ENCODE results near the gene DNAAF5. TPM values are rescaled to one million over a fixed set of nuclear protein-coding genes. Genes with fewer than 3 reads are reported as not detected.

DNAAF5 gene
- total RNA-seq, 2 experiments from 2014 or later, result 31.5 to 37.2 TPM

GRCh38 chr7:828793-829561 lies 102.5 kb downstream of the DNAAF5 start:
- ChIA-PET POLR2A (interaction anchor here (1.1 kb wide), 1 partner anchor 12 kb away, joined by 3 read pairs; no protein-coding TSS in a partner anchor), CTCF (interaction anchor here (0.6 to 1.6 kb wide), 2 partner anchors 10 to 338 kb away, joined by 3 to 8 read pairs; no protein-coding TSS in a partner anchor)
- ATAC-seq, result no peak
- Mint-ChIP-seq H3K4me1 (peaks cover 60% of the 10 kb centered on the region), H3K9me3 (ENCODE audit: low read depth) (no peaks in the 10 kb centered on the region), H3K36me3 (ENCODE audit: low read depth) (peaks cover 14% of the 10 kb centered on the region), H3K4me3 (no peak overlapping the region), H3K27me3 (no peaks in the 10 kb centered on the region), H3K27ac (no peak overlapping the region)
- intact Hi-C loops (cut with DNase I, micrococcal nuclease), result no loop called here
- DNase-seq, result no peak

- Mint-ChIP-seq H3K27ac (peak overlapping the region; percentile 98), H3K4me3 (no peak overlapping the region)
Observed at GRCh38 chr7:830069-830468, 103.6 kb downstream of the DNAAF5 start.

GRCh38 chr7:831596-832166 lies 105.2 kb downstream of the DNAAF5 start:
- no peaks in the 10 kb centered on the region for H3K27me3 Mint-ChIP-seq
- H3K9me3 Mint-ChIP-seq (ENCODE audit: low read depth), result no peaks in the 10 kb centered on the region
- peaks cover 64% of the 10 kb centered on the region for H3K4me1 Mint-ChIP-seq
- intact Hi-C loops (cut with DNase I, micrococcal nuclease), result loop anchor here (1.0 to 5.0 kb wide), 10 partner anchors 11 to 469 kb away; partner anchors contain the start of genes GET4 (in 2 of the 2) and COX19 (in 1 of the 2)
- no peak for DNase-seq
- POLR2A ChIA-PET, result interaction anchor here (0.7 to 1.5 kb wide), 5 partner anchors 10 to 44 kb away, joined by 3 to 12 read pairs (median 3); no protein-coding TSS in a partner anchor
- peak overlapping the region; percentile 63 for H3K4me3 Mint-ChIP-seq
- peak overlapping the region; percentile 98 for H3K27ac Mint-ChIP-seq
- peaks cover 10% of the 10 kb centered on the region for H3K36me3 Mint-ChIP-seq (ENCODE audit: low read depth)
- ATAC-seq, result peak; percentile 69
- CTCF ChIA-PET, result interaction anchor here (0.6 to 3.0 kb wide), 8 partner anchors 12 to 77 kb away, joined by 3 to 15 read pairs (median 4); no protein-coding TSS in a partner anchor

More at GRCh38 chr7:830069-830468, 103.6 kb downstream of the DNAAF5 start:
- ATAC-seq (no peak), DNase-seq (no peak)
- intact Hi-C loops (cut with DNase I, micrococcal nuclease), result loop anchor here in 1 of 2 experiments (2.0 to 5.0 kb wide), 2 partner anchors 145 to 468 kb away; partner anchors contain the start of gene COX19
- Mint-ChIP-seq H3K36me3 (ENCODE audit: low read depth) (peaks cover 15% of the 10 kb centered on the region), H3K4me1 (peaks cover 56% of the 10 kb centered on the region), H3K9me3 (ENCODE audit: low read depth) (no peaks in the 10 kb centered on the region), H3K27me3 (no peaks in the 10 kb centered on the region)
- ChIA-PET POLR2A (interaction anchor here (1.1 kb wide), 1 partner anchor 13 kb away, joined by 3 read pairs; no protein-coding TSS in a partner anchor), CTCF (interaction anchor here (2.6 kb wide), 1 partner anchor 17 kb away, joined by 6 read pairs; no protein-coding TSS in a partner anchor)

- no peaks in the 10 kb centered on the region for H3K27me3 Mint-ChIP-seq
- ATAC-seq, result peak; percentile 72
- peak within 1 kb of the TSS; percentile 63 for H3K4me3 Mint-ChIP-seq
- peaks cover 10% of the 10 kb centered on the region for H3K36me3 Mint-ChIP-seq (ENCODE audit: low read depth)
- H3K9me3 Mint-ChIP-seq (ENCODE audit: low read depth), result no peaks in the 10 kb centered on the region
- intact Hi-C loops (cut with DNase I, micrococcal nuclease), result loop anchor here (1.0 to 5.0 kb wide), 7 partner anchors 12 to 470 kb away; partner anchors contain the start of gene GET4 (in 1 of the 2)
- ChIA-PET CTCF (interaction anchor here (0.6 to 3.0 kb wide), 8 partner anchors 13 to 78 kb away, joined by 3 to 15 read pairs (median 4); no protein-coding TSS in a partner anchor), POLR2A (interaction anchor here (0.8 to 1.5 kb wide), 4 partner anchors 11 to 43 kb away, joined by 3 to 12 read pairs (median 3); no protein-coding TSS in a partner anchor)
- peak within 1 kb of the TSS; percentile 98 for H3K27ac Mint-ChIP-seq
- peak; percentile 84 for DNase-seq
- H3K4me1 Mint-ChIP-seq, result peaks cover 61% of the 10 kb centered on the region
Observed at GRCh38 chr7:832167-832967, 105.9 kb downstream of the DNAAF5 start, which contains the start of gene SUN1. TSS of gene SUN1 (plus strand) at chr7:832476. CDS start at chr7:832525, 49 bp downstream.

GRCh38 chr7:832968-833424 lies 106.5 kb downstream of the DNAAF5 start:
- ChIA-PET CTCF (interaction anchor here (0.7 to 3.0 kb wide), 4 partner anchors 15 to 211 kb away, joined by 3 to 15 read pairs (median 8); partner anchors contain the start of gene GPR146), POLR2A (no interaction called here)
- peak overlapping the region; percentile 63 for H3K4me3 Mint-ChIP-seq
- peaks cover 13% of the 10 kb centered on the region for H3K36me3 Mint-ChIP-seq (ENCODE audit: low read depth)
- H3K27ac Mint-ChIP-seq, result peak overlapping the region; percentile 98
- intact Hi-C loops (cut with DNase I, micrococcal nuclease), result loop anchor here (1.0 to 5.0 kb wide), 7 partner anchors 13 to 471 kb away; partner anchors contain the start of gene GET4 (in 1 of the 2)
- no peaks in the 10 kb centered on the region for H3K9me3 Mint-ChIP-seq (ENCODE audit: low read depth)
- H3K4me1 Mint-ChIP-seq, result peaks cover 61% of the 10 kb centered on the region
- no peak for ATAC-seq
- no peaks in the 10 kb centered on the region for H3K27me3 Mint-ChIP-seq
- DNase-seq, result no peak

GRCh38 chr7:833601-834258 lies 107.2 kb downstream of the DNAAF5 start:
- Mint-ChIP-seq H3K27ac (no peak overlapping the region), H3K4me1 (peaks cover 59% of the 10 kb centered on the region)
- DNase-seq, result no peak

DNA sequence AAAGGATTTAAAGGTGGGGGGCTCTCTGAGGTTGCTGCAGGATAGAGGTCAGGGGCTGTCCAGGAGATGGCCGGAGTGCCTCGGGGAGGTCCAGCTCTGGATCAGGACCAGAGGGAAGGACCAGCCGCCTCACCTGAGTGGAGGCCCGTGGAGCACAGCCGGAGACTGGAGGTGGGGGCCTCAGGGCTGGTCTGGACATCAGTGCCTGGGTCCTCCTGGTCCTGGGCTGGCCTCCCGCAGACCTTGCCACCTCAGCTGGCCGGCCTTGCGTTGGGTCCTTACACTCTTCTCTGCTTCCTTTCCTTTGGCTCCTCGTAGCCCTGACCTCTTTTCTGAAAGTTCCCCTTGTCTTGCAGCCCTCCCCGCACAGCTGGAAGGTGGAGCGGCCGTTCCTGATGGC lies 107.8 kb downstream of the DNAAF5 start:
- DNase-seq (no peak), ATAC-seq (no peak)
- H3K4me3 Mint-ChIP-seq, result no peak overlapping the region
- no peak overlapping the region for H3K27ac Mint-ChIP-seq
- intact Hi-C loops (cut with DNase I, micrococcal nuclease), result loop anchor here in 1 of 2 experiments (5.0 kb wide), 1 partner anchor 472 kb away; no protein-coding TSS in a partner anchor
- H3K36me3 Mint-ChIP-seq (ENCODE audit: low read depth), result peaks cover 20% of the 10 kb centered on the region
- H3K4me1 Mint-ChIP-seq, result peaks cover 54% of the 10 kb centered on the region
- ChIA-PET CTCF (interaction anchor here (3.0 kb wide), 1 partner anchor 39 kb away, joined by 15 read pairs; no protein-coding TSS in a partner anchor), POLR2A (no interaction called here)
- H3K9me3 Mint-ChIP-seq (ENCODE audit: low read depth), result no peaks in the 10 kb centered on the region
- no peaks in the 10 kb centered on the region for H3K27me3 Mint-ChIP-seq

More at GRCh38 chr7:833601-834258, 107.2 kb downstream of the DNAAF5 start:
- Mint-ChIP-seq H3K4me3 (no peak overlapping the region), H3K27me3 (no peaks in the 10 kb centered on the region), H3K36me3 (ENCODE audit: low read depth) (peaks cover 16% of the 10 kb centered on the region), H3K9me3 (ENCODE audit: low read depth) (no peaks in the 10 kb centered on the region)
- ChIA-PET POLR2A (no interaction called here), CTCF (interaction anchor here (0.7 to 3.0 kb wide), 4 partner anchors 16 to 211 kb away, joined by 3 to 15 read pairs (median 8); partner anchors contain the start of gene GPR146)
- intact Hi-C loops (cut with DNase I, micrococcal nuclease), result loop anchor here (2.0 to 5.0 kb wide), 2 partner anchors 39 to 471 kb away; no protein-coding TSS in a partner anchor
- ATAC-seq, result no peak

GRCh38 chr7:835021-835420 lies 108.5 kb downstream of the DNAAF5 start:
- Mint-ChIP-seq H3K36me3 (ENCODE audit: low read depth) (peaks cover 25% of the 10 kb centered on the region), H3K27me3 (no peaks in the 10 kb centered on the region), H3K4me3 (no peak overlapping the region), H3K27ac (no peak overlapping the region), H3K9me3 (ENCODE audit: low read depth) (no peaks in the 10 kb centered on the region), H3K4me1 (peaks cover 48% of the 10 kb centered on the region)
- intact Hi-C loops (cut with DNase I, micrococcal nuclease), result no loop called here
- CTCF ChIA-PET, result no interaction called here
- POLR2A ChIA-PET, result interaction anchor here (1.0 kb wide), 1 partner anchor 22 kb away, joined by 4 read pairs; no protein-coding TSS in a partner anchor
- ATAC-seq (no peak), DNase-seq (no peak)

GRCh38 chr7:835485-836401 lies 109.2 kb downstream of the DNAAF5 start:
- CTCF ChIA-PET, result interaction anchor here (0.6 to 1.3 kb wide), 2 partner anchors 13 to 18 kb away, joined by 3 to 5 read pairs; no protein-coding TSS in a partner anchor
- no peaks in the 10 kb centered on the region for H3K27me3 Mint-ChIP-seq
- DNase-seq (no peak), ATAC-seq (no peak)
- peaks cover 41% of the 10 kb centered on the region for H3K4me1 Mint-ChIP-seq
- no peak overlapping the region for H3K27ac Mint-ChIP-seq
- H3K4me3 Mint-ChIP-seq, result no peak overlapping the region
- intact Hi-C loops (cut with DNase I, micrococcal nuclease), result no loop called here
- POLR2A ChIA-PET, result interaction anchor here (1.0 kb wide), 1 partner anchor 23 kb away, joined by 4 read pairs; no protein-coding TSS in a partner anchor
- no peaks in the 10 kb centered on the region for H3K9me3 Mint-ChIP-seq (ENCODE audit: low read depth)
- H3K36me3 Mint-ChIP-seq (ENCODE audit: low read depth), result peaks cover 26% of the 10 kb centered on the region

Data from activated CD4-positive, alpha-beta T cell treated with anti-CD3 and anti-CD28 coated beads for 36 hours (primary cell).